Smooth muscle cell of the pulmonary artery (primary cell): ENCODE data around the gene KRTAP15-1. TPM values are rescaled to one million over a fixed set of nuclear protein-coding genes. Genes with fewer than 3 reads are reported as not detected.

Experiments
- total RNA-seq: library from RNA; depleted of rRNA; stranded (reverse); fragments of >200 nt; gene quantifications from 2 replicates; pipeline ENCODE4 v1.2.3, GENCODE V29; 2014

The KRTAP15-1 gene, protein sequence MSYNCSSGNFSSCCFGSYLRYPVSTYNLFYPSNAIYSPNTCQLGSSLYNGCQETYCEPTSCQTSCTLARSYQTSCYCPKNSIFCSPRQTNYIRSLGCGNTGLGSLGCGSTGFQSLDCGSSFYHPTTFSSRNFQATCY
- total RNA-seq = not detected in 2 replicates

DNA sequence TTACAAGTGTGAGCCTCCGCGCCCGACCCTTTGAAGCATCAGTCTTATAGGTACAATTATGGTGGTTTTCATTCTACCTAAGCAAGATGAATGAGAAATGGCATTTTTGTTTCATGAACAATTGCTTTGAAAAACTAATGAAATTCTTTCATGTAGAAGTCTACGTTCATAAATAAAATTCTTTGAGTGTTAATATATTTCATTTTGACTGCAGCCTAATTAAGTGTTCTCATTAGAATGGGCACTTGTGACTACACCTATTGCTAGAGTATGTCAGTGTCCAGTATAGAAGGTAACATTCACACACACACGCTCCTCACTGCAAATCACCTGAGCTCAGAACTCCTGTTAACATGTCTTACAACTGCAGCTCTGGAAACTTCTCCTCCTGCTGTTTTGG lies at the start of gene KRTAP15-1:
KRTAP15-1 (plus strand) TSS at position 301 of the 400 bp plus-strand sequence; CDS start at position 354, 53 bp downstream.

DNA sequence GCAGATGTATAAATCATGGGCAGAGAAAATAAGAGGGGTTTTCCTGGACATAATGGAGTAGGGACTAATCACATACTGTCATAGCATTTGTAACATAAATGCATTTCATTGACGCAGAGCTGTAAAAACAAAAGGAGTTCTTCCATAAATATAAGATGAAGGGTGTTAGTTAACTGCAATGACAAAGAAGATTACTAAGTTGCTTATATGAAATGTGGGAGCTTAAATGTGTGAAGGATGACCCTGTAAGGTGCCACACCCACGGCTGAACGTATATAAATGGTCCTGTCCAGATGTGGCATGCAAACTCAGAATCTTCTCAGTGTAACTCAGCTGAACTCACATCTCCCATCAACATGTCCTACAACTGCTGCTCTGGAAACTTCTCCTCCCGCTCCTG lies 44.3 kb upstream of the KRTAP15-1 start, which contains the start of gene KRTAP13-1:
KRTAP13-1 (plus strand) TSS at position 301 of the 400 bp plus-strand sequence; CDS start at position 357, 56 bp downstream.

DNA sequence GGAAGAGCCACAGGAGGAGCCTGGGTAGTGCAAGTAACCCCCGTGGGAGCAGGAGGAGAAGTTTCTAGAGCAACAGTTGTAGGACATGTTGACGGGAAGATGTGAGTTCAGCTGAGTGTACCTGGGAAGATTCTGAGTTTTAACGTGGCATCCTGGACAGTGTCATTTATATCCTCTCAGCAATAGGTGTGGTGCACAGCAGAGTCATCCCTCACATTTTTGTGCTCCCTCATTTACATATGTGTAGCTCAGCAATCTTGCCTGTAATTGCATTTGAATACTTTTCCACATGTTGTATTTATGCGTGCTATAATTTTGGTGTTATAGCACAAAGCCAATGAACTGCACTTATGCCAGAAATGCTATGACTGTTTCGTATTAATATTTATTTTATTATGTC lies 14.2 kb upstream of the KRTAP15-1 start, which contains the start of gene KRTAP13-3:
KRTAP13-3 (minus strand) TSS at position 101 of the 400 bp plus-strand sequence; CDS start at position 87, 14 bp downstream.

DNA sequence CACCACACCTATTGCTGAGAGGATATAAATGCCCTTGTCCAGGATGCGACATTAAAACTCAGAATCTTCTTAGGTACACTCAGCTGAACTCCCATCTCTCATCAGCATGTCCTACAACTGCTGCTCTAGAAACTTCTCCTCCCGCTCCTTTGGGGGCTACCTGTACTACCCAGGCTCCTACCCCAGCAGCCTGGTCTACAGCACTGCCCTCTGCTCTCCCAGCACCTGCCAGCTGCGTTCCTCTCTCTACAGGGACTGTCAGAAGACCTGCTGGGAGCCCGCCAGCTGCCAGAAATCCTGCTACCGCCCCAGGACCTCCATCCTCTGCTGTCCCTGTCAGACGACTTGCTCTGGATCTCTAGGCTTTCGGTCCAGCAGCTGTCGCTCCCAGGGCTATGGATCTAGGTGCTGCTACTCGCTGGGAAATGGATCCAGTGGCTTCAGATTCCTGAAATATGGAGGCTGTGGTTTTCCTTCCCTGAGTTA lies 9.9 kb upstream of the KRTAP15-1 start, which contains the start of gene KRTAP13-4:
KRTAP13-4 (plus strand) TSS at position 51 of the 486 bp plus-strand sequence; CDS start at position 107, 56 bp downstream.

DNA sequence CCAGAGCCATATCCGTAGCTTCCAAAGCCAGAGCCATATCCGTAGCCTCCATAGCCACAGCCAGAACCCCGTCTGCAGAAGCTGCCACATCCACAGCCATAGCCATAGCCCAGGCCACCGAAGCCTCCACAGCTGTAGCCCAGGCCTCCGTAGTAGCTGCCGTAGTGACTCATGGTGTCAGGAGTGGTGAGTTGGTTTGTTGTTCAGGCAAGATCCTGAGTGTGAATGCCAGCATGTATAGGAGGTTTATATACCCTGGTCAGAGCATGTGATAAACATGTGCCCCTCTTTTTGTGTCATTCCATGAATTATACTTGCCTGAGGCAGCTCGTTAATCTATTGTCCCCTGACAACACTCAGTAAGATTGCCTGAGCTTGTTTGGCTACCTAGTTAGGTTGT lies 40.1 kb downstream of the KRTAP15-1 start, which contains the start of gene KRTAP19-1:
KRTAP19-1 (minus strand) TSS at position 223 of the 400 bp plus-strand sequence; CDS start at position 173, 50 bp downstream.

DNA sequence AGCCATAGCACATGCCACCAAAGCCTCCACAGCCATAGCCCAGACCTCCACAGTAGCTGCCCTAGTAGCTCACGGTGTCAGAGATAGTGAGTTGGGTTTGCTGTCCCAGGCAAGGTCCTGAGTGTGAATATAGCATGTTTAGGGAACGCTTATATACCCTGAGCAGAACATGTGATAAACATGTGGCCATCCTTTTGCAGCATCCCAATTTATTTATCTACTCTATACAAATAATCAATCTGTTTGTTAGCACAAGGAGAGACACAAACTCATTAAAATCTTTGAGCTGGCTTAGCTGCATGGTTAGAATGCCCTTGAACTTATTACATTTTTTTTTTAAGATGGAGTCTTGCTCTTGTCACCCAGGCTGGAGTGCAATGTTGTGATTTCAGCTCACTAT lies 47.3 kb downstream of the KRTAP15-1 start, which contains the start of gene KRTAP19-2:
KRTAP19-2 (minus strand) TSS at position 101 of the 400 bp plus-strand sequence; CDS start at position 13, 88 bp downstream.

Other genes starting within 250 kb of the KRTAP15-1 start
- gene CLDN8, start 224.2 kb upstream of the KRTAP15-1 start, total RNA-seq = not detected in 2 replicates
- gene KRTAP24-1, start 157.3 kb upstream of the KRTAP15-1 start, total RNA-seq = not detected in 2 replicates
- gene KRTAP25-1, start 150.8 kb upstream of the KRTAP15-1 start, total RNA-seq = not detected in 2 replicates
- gene KRTAP26-1, start 120.0 kb upstream of the KRTAP15-1 start, total RNA-seq = not detected in 2 replicates
- not detected in 2 replicates for gene KRTAP27-1, start 102.6 kb upstream of the KRTAP15-1 start, total RNA-seq
- not detected in 2 replicates for gene KRTAP23-1, start 91.7 kb upstream of the KRTAP15-1 start, total RNA-seq
- not detected in 2 replicates for gene KRTAP13-2, start 68.0 kb upstream of the KRTAP15-1 start, total RNA-seq
- not detected in 2 replicates for gene KRTAP13-1, start 44.2 kb upstream of the KRTAP15-1 start, total RNA-seq
- not detected in 2 replicates for gene KRTAP13-3, start 14.3 kb upstream of the KRTAP15-1 start, total RNA-seq
- not detected in 2 replicates for gene KRTAP13-4, start 10.1 kb upstream of the KRTAP15-1 start, total RNA-seq
- gene KRTAP19-1, start 40.1 kb downstream of the KRTAP15-1 start, total RNA-seq = not detected in 2 replicates
- not detected in 2 replicates for gene KRTAP19-2, start 47.2 kb downstream of the KRTAP15-1 start, total RNA-seq
- gene KRTAP19-3, start 51.7 kb downstream of the KRTAP15-1 start, total RNA-seq = not detected in 2 replicates
- gene KRTAP19-4, start 56.9 kb downstream of the KRTAP15-1 start, total RNA-seq = not detected in 2 replicates
- gene KRTAP19-5, start 61.9 kb downstream of the KRTAP15-1 start, total RNA-seq = not detected in 2 replicates
- not detected in 2 replicates for gene KRTAP19-6, start 101.6 kb downstream of the KRTAP15-1 start, total RNA-seq
- not detected in 2 replicates for gene KRTAP19-7, start 121.0 kb downstream of the KRTAP15-1 start, total RNA-seq
- gene KRTAP22-2, start 150.1 kb downstream of the KRTAP15-1 start, total RNA-seq = not detected in 2 replicates
- gene KRTAP6-3, start 152.2 kb downstream of the KRTAP15-1 start, total RNA-seq = not detected in 2 replicates
- not detected in 2 replicates for gene KRTAP6-2, start 158.6 kb downstream of the KRTAP15-1 start, total RNA-seq
- not detected in 2 replicates for gene KRTAP22-1, start 160.8 kb downstream of the KRTAP15-1 start, total RNA-seq
- not detected in 2 replicates for gene KRTAP6-1, start 173.7 kb downstream of the KRTAP15-1 start, total RNA-seq
- gene KRTAP20-1, start 176.2 kb downstream of the KRTAP15-1 start, total RNA-seq = not detected in 2 replicates
- not detected in 2 replicates for gene KRTAP20-4, start 180.4 kb downstream of the KRTAP15-1 start, total RNA-seq
- gene KRTAP20-2, start 194.9 kb downstream of the KRTAP15-1 start, total RNA-seq = not detected in 2 replicates
- not detected in 2 replicates for gene KRTAP20-3, start 202.6 kb downstream of the KRTAP15-1 start, total RNA-seq